Keratinocyte (primary cell): ENCODE results near the gene GMCL1.

Experiments
- CTCF ChIP-seq, 3 experiments: IDR thresholded peaks in 1 of 3; conservative IDR thresholded peaks in 1 of 3; optimal IDR thresholded peaks in 1 of 3; 2 replicates in 2 of 3; 3 replicates in 1 of 3; pipeline versions ENCODE3 to v1.5.1; 2011; ENCODE audit warnings: low read length in 3 of 3, mild to moderate bottlenecking in 3 of 3, moderate library complexity in 2 of 3, control low read depth in 1 of 3, inconsistent platforms in 1 of 3; ENCODE audit not compliant: insufficient read depth in 2 of 3; ENCODE audit errors: extremely low read depth in 1 of 3
- EZH2 ChIP-seq: IDR thresholded peaks from one replicate; pipeline ENCODE4 v1.6.1; 2012; ENCODE audit warnings: inconsistent platforms, mild to moderate bottlenecking, low read length, moderate library complexity

GRCh38 chr2:69890881-69891280 is 61.4 kb downstream of the GMCL1 start:
- TF ChIP-seq CTCF (optimal IDR thresholded peaks at IDR 0.05 in 1 of 3, IDR thresholded peaks at IDR 0.05 in 1 of 3, conservative IDR thresholded peaks at IDR 0.05 in 1 of 3; ENCODE audit: extremely low read depth in 1 of 3, insufficient read depth in 2 of 3, low read length in 3 of 3) (no peak), EZH2 (no peak)
